DMS53 treated with DMSO at 0.1 percent for 48 hours (cell line): ENCODE results near the gene GLI3.

ENCODE experiments used
- DNase-seq: peaks from one replicate; lab custom pipeline; 2025; ENCODE audit not compliant: unreplicated experiment; lab: John Stamatoyannopoulos, UW

The GLI3 gene

DNA sequence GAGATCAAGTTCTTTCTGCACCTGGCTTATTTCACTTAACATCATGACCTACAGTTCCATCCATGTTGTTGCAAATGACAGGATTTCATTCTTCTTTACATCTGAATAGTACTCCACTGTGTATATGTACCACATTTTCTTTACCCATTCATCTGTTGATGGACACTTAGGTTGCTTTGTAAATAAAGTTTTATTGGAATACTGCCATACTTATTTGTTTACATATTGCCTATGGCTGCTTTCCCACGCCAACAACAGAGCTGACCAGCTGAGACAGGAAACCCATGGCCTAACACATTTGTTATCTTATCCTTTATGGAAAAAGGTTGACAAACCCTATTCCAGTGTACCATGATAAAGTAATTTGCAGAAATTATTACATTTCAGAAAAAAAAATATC, 153.7 kb downstream of the GLI3 start:
- no peak for DNase-seq

GRCh38 chr7:42082144-42082543, 154.9 kb downstream of the GLI3 start:
- DNase-seq: no peak

DNA sequence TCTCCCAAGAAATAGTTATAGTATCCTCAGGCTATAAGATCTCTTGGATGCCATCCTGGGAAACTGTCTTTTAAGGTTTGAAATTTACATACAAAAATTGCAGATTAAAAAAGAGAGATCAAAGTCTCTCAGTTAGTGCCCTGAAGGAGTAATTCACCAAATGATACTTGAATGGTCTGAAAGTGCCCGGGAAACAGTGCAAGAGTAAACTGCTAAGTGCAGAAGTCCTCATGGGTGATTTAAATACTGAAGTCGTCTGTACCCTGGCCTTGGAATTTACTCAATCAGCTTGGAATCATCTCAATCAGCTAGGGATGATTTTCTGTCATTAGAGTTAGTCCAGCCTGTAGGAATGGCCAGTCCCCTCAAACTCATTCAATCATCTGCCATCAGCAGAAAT, 155.3 kb downstream of the GLI3 start:
- no peak for DNase-seq

DNA sequence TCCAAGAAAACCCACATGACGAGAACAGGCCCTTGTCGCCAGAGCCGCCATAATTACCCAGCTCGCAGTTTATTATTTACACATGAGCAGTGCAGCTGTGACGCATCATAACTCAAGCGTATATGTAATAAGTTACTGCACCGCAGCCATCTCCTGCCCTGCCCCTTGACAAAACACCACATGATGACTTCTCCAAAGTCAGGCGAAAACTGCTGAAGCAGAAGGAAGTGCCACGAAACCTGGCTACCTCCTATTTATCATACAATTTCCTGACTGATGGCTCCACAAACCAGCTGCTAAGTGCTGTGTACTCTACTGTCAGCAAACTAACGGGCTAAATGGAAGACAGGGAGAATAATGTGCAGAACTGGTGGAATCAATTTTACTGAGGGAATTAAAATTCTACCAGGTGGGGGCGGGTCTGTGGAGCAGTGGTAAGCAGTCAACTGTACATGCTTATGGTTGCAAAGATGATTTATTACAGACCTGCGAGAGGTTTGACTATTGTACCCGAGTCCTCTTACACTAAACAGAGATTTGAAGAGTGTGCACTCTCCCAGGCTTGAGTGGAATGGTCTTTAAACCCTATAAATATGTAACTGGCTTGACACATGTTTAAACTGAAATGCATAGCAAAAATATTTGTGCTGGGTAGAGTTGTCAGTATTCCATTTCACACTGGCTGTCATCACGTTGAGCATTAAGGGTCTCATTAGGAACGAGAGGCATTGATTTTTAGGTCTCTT, 156.0 kb downstream of the GLI3 start:
- no peak for DNase-seq

DNA sequence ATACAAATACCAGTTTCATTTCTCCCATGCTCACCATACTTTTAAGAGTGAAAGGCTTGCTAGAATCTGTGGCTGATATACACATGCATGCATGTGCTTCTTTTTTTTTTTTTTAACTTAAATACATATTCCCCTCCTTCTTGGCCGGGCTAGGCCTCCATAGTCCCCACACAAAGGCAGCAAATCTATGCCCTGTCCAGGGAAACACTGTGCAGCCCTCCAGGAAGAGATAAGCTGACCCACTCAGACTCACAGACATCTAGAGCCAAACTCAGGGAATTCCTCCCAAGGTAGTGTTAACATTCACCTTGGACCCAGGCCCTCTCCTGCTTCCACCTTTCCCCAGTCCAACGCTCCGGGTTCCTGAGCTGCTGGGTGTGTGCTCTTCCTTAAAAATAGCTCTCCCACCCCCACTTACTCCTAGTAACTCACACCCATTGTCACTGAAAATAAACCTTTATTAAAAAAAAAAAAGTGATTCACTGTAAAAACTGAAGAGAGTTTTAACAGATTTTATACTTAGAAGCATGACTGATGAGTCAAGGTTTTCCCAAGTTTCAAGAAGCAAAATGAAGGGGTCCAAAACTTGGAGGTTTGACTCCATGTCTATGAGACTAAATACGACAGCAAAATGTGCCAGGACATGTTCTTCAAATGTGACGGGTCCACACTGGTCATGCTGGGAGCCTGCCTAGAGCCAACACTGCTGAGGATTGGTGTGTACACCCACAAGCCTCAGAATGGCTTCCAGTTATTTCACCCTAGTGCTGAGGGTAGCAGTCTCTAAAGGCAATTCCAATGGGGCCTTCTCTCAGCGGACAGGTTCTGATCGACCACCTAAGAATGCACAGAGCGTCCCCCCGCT, 159.5 kb downstream of the GLI3 start:
- no peak for DNase-seq

GRCh38 chr7:42076870-42077269, 160.1 kb downstream of the GLI3 start:
- DNase-seq: no peak

- DNase-seq: no peak
These were observed 161.6 kb downstream of the GLI3 start for GRCh38 chr7:42075418-42075817.

DNA sequence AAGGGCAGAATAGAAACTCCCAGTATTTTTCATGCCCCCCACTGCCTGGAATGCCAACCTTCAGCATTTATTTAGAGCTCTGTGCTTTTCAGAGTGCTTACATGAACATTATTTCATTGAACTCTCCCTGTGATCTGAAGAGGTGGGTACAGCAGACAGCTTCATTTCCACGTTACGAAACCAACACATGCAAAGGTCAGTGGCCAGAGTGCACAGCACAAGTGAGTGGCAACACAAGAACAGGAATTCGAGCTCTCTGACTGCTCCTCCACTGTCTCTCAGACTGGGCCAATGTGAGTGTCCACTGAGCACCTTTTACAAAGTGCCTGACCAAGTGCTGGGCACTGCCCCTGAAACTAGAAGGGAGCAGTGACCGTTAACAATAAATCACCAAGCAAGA, 162.9 kb downstream of the GLI3 start:
- no peak for DNase-seq

- DNase-seq: no peak
These were observed 165.4 kb downstream of the GLI3 start for GRCh38 chr7:42071372-42072261.

DNA sequence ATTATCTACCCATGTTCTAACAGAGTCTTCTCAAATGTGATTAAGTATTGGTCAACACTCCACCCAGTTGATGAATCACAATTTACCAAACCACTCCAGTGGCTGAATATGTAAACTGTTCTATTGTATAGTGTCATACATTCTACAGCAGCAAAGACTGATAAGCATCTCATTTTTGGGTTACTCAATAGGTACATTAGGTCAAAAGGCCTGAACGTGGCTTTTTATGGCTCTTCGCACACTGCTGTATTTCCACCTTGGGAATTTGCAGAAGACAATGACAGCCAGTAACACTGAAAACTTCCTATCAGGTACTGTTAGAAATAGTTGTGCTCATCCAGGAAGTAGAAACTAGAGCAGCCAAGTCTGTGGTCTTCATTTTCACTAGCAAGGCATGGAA, 166.9 kb downstream of the GLI3 start:
- peak; percentile 78 for DNase-seq

GRCh38 chr7:42069590-42069989, 167.4 kb downstream of the GLI3 start:
- no peak for DNase-seq

DNA sequence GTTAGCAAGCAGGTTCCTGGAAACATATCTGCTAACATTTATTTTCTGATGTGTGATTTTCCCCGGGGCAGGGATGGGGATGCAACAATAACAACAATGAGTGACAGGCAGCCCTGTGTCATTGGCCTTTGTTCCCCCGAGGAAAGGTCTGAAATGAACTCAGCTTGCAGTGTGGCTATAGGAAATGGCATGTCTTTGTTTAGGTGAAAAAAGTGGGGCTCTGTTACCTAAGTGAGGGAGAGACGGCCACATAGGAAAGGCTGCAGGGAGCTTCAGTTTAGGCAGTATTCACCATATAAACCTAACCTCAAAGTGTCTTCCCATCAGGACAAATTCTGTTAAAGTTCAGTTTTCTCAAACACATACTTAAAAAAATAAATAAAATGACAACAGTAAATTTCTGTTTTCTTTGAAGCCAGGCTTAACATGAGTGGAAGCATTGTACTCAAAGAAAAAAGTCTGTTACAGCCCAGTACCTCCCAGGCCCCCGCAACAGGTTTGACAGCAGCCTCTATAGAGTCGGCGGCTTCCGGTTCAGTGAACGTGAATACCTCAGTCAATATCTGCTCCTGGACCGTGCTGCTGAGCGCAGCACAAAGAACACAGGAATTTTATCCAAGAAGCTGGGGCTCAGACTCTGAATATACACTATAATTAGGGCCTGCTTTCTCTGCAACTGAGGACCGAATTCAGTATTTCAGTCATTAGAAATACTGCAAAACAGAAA, 168.3 kb downstream of the GLI3 start:
- DNase-seq: peak; percentile 67

DNA sequence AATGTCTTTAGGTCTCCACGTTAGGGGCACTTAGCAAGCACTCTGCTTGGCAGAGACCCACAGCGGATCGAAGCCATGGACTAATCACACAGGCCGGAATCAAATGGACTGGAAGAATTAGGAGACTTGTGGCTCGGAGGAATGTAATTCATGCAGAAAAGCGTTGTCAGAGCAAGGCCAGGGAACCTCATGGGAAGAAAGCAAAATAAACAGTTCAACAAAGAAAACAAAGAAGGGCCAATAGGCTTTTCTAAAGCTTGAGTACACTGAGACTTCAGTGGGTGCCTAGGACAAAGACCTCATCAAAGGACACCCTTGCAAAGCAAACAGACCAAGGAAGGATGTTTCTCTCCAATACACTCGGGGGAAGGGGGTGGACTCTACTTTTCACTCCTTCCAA, 171.1 kb downstream of the GLI3 start:
- DNase-seq: no peak

DNA sequence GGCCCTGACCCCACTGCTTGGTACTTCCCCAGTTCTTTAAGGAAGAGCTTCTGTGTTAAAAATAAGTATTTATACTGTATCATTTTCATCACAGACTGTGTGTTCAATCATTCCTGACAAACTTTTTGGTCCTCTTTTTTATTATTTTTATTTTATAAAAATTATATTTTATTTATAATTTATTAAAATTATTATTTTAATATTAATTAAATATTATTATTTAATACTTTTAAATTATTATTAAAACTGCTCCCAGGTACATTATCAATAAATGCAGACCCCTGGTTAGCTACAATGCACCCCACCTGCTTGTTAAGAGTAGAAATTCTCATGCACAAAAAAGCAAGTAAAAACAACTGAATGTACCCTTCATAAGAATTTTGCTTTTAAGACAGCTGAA, 172.0 kb downstream of the GLI3 start:
- no peak for DNase-seq

DNA sequence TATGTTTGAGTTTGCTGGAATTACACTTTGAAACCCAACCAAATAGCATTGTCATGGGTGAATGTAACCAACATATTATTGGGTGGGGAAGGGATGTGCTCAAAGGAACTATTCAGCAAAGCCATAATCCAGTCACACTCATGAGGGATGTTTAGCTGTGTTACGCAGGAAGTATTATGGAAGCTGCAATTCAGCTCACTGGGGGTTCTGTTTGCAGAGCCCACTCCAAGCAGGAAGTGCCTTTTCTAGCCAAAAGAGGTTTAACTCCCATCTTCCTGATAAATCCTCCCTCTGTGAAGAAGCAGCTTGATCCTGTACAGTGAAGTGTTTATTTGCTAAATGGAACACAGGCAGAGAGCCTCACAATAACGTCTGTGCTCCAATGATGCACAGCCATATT, 172.5 kb downstream of the GLI3 start:
- no peak for DNase-seq

GRCh38 chr7:42059275-42059674, 177.7 kb downstream of the GLI3 start:
- no peak for DNase-seq

DNA sequence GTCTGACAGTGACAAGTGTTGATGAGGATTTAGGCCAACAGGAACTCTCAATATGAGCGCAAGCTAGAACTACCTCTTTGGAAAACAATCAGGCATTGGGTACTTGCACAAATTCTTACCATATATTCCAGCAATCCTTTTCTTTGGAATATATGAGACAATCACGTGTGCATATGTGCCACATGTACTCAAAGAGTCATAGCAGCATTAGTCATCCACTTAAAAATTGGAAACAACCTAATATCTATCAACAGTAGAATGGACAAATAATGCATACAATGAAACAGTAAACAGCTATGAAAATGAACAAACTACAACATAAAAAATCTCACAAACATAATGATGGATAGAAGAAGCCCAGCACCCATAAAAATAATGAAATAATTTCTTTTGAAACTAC, 179.7 kb downstream of the GLI3 start:
- peak; percentile 54 for DNase-seq

DNA sequence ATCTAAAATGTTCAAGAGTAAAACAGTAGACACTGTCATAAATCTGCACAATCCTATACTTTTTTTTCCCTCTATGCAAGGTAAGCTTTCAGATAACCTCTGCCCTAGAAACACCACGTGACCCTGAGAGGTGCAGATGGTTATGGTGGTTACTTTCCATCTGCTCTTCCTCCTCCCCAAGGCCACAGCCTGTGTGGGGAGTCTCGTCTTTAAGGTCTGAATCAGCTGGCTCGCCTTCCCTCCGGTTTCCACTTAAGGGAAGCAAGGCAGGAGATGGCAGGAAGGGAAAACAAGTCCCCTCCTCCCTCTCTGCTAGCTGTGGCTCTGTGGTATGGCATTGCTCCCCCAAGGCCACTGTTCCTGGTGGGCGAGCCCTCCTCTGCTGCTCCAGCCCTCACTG, 181.8 kb downstream of the GLI3 start:
- no peak for DNase-seq

- DNase-seq: no peak
These were observed 183.2 kb downstream of the GLI3 start for GRCh38 chr7:42053834-42054233.

DNA sequence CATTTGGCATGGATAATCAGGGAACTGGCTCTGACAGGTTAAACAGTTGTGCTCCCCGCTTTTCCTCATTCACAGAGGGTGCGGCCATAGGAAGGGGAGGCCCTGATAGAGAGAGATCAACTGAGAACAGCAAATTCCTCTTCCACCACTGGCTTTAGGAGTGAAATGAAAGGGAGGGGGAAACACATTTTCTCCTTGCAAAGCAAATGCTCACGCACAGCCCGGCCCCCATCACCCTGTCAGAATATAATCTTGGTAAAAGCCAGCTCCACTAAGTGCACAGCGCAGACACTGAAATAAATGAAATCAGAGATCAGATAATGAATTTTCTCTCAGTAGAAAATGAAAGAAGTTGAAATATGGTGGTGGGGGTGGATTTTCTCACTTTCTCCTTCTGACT, 187.2 kb downstream of the GLI3 start:
- no peak for DNase-seq

GRCh38 chr7:42046483-42046882, 190.5 kb downstream of the GLI3 start:
- no peak for DNase-seq
